AG09309 (cell line): ENCODE measurements around the gene NOL6.
A peak's percentile ranks its signal among the peaks of the same experiment; 100 is the strongest.

Experiments
- DNase-seq: peaks from one replicate; pipeline ENCODE4 v3.0.0-alpha.2; 2010; ENCODE audit warnings: low read depth
- H3K4me3 ChIP-seq: 2 replicates; pipeline ENCODE4 v1.5.1; 2011; ENCODE audit warnings: mild to moderate bottlenecking, low read depth, low read length, moderate library complexity; ENCODE audit not compliant: control insufficient read depth
- TF ChIP-seq, protein P1 (sequence below): IDR thresholded peaks from 2 replicates; pipeline ENCODE4 v1.5.1; 2011; ENCODE audit warnings: mild to moderate bottlenecking, low read depth, low read length, inconsistent platforms; ENCODE audit not compliant: insufficient read depth, control insufficient read depth; ENCODE audit errors: missing control alignments

Gene NOL6

DNA sequence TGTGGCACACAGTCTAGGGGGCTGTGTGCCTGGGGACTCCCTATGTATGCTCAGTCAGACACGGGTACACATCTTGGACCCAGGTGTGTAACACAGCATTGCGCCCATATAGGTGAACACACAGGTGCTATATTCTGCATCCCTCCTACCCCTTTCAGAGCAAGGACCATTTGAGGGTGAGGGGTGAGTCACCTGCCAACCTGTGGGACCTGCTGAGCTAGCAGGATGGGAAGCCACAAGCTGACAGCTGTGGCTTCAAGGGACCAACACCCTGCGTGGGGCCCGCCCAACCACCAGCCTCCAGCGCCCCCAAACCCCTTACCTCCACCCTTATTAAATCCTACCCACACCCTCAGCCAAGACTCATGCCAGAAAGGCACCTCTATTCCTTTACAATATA is 56.7 kb downstream of the NOL6 start:
- TF ChIP-seq, protein P1, sequence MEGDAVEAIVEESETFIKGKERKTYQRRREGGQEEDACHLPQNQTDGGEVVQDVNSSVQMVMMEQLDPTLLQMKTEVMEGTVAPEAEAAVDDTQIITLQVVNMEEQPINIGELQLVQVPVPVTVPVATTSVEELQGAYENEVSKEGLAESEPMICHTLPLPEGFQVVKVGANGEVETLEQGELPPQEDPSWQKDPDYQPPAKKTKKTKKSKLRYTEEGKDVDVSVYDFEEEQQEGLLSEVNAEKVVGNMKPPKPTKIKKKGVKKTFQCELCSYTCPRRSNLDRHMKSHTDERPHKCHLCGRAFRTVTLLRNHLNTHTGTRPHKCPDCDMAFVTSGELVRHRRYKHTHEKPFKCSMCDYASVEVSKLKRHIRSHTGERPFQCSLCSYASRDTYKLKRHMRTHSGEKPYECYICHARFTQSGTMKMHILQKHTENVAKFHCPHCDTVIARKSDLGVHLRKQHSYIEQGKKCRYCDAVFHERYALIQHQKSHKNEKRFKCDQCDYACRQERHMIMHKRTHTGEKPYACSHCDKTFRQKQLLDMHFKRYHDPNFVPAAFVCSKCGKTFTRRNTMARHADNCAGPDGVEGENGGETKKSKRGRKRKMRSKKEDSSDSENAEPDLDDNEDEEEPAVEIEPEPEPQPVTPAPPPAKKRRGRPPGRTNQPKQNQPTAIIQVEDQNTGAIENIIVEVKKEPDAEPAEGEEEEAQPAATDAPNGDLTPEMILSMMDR: no peak
- DNase-seq: no peak
- H3K4me3 ChIP-seq: no peak overlapping the region

DNA sequence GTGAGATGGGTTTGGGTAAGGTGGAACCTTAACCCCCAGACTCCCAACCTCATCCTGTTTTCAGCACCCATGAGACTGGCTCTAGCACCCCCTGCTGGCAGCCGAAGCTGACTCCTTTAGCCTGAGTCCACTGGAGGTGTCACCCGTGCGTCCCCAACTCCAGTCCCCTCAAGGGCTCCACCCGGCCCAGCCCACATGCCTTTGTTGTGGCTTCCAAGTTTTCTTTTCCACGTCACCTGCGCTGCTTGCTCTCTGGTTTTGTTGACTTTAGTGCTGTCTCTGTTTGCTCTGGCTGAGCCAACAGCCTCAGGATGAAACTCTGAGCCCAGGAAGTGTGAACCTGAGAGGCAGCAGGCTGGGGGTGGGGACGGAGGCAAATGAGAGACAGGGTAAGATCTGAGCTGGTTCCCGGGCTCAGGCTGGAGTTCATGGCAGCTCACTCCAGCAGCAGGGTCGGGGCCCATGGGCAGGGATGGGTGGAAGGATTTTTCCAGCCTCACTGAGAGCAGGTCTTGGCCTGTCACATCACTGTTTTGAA is 58.2 kb downstream of the NOL6 start:
- no peak for DNase-seq

DNA sequence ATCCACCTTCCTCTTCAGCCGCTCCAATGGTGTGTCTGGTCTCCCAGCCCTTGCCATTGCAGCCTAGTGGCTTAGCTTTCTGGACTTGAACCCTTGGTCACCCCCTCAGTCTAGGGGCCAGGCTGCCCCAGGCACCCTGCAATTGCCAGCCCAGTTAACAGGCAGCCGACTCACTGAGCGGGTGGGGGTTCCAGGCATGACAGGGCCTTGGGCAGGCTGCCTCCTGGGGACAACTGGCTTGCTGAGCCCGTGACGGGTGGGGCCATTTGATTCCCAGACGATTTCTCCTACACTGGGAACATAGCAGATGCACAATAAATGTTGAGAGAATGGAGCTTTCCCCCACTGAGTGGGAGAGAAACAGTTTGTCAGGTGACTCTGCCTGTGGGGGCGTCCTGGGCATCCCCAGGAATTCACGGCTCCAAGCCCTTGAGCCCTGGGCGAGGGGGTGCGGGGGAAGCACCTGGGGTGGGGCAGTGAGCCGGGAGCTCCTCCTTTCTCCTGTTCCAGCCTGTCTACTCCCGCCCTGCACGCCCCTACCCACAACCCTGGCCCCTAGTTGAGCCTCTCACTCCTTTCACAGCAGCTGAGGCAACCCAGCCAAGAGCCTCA is 58.7 kb downstream of the NOL6 start:
- TF ChIP-seq, protein P1: no peak
- no peak for DNase-seq
- no peak overlapping the region for H3K4me3 ChIP-seq

More for the DNA sequence above, 58.2 kb downstream of the NOL6 start:
- H3K4me3 ChIP-seq: no peak overlapping the region
- TF ChIP-seq, protein P1: peak; percentile 75

DNA sequence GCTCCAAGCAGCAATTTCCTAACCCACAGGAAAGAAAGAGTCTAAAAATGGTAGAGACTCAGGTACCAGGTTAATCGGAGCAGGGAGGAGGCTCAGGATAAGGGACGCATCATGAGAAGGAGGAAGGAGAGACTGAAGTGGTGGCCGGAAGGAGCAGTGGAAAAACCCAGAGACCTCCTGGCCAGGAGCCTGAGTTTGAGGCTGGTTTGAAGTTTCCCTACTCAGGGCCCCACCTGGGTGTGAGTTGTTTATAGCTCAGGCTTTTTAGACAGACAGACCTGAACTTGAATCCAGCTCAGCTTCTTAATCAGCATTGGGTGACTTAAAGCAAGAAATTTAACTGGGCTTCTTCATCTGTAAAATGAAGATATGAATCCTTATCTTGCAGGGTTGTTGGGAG is 59.5 kb downstream of the NOL6 start:
- H3K4me3 ChIP-seq: no peak overlapping the region
- TF ChIP-seq, protein P1: no peak
- no peak for DNase-seq
